GM18951 (cell line): ENCODE measurements around the gene SPIN1.

Experiments
- POLR2A ChIP-seq: IDR thresholded peaks from 4 replicates; pipeline ENCODE4 v1.6.1; 2011; ENCODE audit warnings: mild to moderate bottlenecking; ENCODE audit not compliant: insufficient read length, insufficient read depth; ENCODE audit errors: extremely low read depth
- in situ Hi-C: fragments of 300-500 bp; cut with MboI; formaldehyde crosslinking; loops from one replicate; pipeline ENCODE4 v1.12.0; 2022; ENCODE audit warnings: low sequenced_read_pairs, mixed read lengths, inconsistent platforms; ENCODE audit not compliant: unreplicated experiment

SPIN1 gene

DNA sequence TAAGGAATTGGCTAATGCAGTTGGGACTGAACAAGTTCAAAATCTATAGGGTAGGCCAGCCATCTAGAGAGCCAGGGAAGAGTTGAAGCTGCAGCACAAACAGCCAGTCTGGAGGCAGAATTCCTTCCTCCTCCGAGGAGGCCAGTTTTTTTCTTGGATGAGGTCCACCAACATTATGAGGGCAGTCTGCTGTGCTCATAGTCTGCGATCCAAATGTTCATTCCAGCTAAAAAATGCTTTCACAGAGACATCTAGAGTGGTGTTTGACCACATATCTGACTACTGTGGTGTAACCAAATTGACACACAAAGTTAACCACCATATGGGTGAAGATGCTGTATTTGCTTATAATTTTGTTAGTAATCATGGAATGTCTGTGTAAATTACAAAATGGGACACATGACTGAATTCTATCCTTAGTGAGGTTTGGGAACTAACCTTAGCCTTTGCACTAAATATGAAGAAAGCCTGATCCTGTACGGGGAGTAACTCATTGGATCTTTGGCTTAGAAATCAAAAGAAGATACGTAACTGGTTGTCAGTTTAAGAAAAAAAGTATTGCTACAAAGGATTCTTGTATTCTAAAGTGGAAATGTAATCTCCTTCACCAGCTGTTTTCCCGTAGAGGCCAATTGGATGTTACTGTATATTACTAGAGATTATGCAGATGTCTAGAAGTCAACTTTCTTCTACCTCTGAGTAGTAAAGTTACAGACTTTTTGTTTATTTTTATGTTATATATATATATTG is 70.6 kb downstream of the SPIN1 start:
- in situ Hi-C loops = no loop called here
- TF ChIP-seq POLR2A = no peak

GRCh38 chr9:88460587-88461332 is 72.5 kb downstream of the SPIN1 start:
- in situ Hi-C loops = no loop called here
- no peak for TF ChIP-seq POLR2A

DNA sequence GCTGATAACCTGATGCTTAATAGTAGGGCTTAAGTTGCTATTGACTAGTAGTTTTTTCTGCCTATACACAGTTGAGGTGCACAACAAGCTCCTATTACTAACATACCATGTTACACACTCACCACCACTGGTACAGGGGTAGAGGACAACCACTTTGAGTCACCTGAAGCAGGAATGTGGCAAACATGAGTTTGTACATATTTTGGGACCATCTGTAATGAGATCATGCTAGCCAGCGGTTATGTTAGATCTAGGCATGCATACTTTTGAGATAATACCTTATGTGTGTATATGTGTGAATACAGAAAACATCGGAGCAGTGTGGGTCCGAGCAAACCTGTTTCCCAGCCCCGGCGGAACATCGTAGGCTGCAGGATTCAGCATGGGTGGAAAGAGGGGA is 73.9 kb downstream of the SPIN1 start:
- TF ChIP-seq POLR2A = no peak
- in situ Hi-C loops = no loop called here

DNA sequence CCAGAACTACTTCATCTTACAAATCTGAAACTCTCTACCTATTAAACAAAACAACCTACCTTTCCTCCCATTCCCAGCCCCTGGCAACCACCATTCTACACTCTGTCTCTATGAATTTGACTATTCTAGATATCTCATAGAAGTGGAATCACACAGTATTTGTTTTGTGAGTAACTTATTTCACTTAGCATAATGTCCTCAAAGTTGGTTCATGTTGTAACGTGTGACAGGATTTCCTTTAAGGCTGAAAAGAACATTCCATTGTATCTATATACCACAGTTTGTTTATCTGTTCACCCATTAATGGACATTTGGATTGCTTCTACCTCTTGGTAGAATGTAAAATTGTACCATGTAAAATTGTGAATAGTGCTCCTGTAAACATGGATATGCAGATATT is 76.6 kb downstream of the SPIN1 start:
- in situ Hi-C loops = no loop called here
- no peak for TF ChIP-seq POLR2A

DNA sequence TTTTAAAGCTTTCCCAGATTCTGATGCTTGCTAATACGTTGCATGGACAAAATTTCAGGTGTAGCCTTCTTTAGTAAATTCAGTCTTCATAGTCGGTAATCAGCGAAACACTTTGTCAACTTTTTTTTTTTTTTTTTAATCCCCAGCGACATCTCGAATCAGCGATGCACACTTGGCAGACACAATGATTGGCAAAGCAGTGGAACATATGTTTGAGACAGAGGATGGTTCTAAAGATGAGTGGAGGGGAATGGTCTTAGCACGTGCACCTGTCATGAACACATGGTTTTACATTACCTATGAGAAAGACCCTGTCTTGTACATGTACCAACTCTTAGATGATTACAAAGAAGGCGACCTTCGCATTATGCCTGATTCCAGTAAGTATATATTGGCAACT is 80.0 kb downstream of the SPIN1 start:
- in situ Hi-C loops = no loop called here

DNA sequence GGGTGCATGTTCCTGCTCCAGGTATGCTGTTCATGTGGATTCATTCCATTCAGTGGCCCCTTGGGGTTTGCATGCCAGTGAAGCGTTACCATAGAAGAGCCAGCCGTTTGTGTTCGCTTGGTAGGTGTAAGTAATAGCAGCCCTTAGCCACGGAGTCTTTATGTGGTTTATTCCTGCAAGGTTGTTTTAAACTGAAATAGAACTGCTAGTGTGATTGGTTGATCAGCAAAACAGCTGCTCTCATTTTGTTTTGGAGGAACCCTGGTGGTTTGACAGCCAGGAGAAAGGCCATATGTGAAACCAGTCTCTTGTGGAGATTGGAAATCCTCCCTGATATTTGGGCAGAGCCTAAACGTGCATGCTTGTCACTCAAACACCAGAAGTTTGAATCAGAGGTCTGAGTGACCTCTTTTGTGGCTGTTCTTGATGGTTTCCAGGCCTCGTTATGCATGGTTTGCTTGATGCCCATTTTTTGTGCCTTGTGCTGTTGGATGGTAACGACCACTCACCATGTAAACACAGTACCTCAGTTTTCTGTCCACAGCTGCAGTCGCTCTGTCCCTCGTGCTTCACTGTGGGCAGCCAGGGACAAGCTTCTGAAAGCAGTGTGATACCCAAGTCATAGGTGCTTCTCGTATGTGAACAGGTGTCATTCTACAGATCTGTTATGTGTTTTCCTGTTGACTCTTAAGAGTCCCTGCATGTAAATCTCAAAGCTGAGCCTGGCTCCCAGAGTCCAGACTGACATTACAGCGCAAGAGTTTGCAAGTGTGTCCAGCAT is 88.4 kb downstream of the SPIN1 start:
- in situ Hi-C loops = no loop called here
- no peak for TF ChIP-seq POLR2A

More for the DNA sequence above, 80.0 kb downstream of the SPIN1 start:
- no peak for TF ChIP-seq POLR2A

- no peak for TF ChIP-seq POLR2A
- in situ Hi-C loops = no loop called here
These were observed 89.1 kb downstream of the SPIN1 start for GRCh38 chr9:88477300-88477751.

DNA sequence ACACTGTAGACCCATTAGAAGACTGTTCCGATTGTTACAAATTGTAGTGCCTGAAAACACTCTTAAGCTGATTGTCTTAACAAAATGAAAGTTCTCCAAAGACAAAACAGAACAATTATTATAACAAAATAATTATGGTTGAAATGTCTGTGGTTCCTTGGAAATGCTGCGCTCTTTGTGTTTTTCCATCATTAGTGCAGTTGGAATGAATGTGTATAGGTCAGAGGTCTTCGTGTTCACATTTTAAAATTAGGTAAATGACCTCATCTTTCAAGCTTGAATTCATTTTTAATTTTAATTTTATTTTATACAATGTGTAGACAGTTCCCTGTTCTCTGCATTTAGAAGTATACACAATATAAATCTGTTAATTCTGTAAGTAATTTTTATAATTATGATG is 90.0 kb downstream of the SPIN1 start:
- TF ChIP-seq POLR2A = no peak
- in situ Hi-C loops = no loop called here

DNA sequence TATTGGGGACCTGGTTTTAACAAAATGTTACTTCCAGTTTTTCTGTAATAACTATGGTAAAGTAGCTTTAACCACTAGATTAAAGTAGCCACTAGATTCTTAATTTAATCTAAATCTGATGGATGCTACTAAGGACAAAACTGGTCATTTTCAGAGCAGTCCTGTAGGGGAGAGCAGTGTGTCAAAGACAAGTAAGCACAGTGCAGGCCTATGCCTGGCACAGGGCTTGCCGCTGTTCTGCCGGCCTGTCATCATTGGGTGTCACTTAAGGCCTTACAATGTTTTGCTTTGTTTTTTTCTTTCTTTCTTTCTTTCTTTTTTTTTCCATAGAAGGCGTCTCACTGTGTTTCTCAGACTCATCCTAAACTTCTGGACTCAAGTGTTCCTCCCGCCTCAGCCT is 93.7 kb downstream of the SPIN1 start:
- in situ Hi-C loops = no loop called here

DNA sequence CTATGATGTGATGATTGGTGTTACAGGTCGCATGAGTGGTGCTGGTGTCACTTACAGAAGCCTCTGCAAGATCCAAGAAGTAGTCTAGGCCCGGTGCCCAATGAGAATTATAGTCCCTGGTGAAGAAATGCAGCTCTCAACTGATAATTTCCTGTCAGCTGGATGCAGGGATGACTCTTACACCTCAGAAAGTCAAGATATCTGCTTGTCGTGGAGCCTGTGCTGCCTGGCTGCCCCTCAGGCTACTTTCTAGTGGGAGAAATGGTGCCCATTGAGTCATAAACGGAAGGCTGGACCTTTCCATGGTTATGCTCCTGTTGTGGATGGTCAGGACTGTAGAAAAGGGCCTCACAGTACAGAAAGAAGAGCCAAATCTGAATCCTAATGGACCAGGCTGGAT is 99.9 kb downstream of the SPIN1 start:
- in situ Hi-C loops = no loop called here
- TF ChIP-seq POLR2A = no peak

More for the DNA sequence above, 93.7 kb downstream of the SPIN1 start:
- TF ChIP-seq POLR2A = no peak

DNA sequence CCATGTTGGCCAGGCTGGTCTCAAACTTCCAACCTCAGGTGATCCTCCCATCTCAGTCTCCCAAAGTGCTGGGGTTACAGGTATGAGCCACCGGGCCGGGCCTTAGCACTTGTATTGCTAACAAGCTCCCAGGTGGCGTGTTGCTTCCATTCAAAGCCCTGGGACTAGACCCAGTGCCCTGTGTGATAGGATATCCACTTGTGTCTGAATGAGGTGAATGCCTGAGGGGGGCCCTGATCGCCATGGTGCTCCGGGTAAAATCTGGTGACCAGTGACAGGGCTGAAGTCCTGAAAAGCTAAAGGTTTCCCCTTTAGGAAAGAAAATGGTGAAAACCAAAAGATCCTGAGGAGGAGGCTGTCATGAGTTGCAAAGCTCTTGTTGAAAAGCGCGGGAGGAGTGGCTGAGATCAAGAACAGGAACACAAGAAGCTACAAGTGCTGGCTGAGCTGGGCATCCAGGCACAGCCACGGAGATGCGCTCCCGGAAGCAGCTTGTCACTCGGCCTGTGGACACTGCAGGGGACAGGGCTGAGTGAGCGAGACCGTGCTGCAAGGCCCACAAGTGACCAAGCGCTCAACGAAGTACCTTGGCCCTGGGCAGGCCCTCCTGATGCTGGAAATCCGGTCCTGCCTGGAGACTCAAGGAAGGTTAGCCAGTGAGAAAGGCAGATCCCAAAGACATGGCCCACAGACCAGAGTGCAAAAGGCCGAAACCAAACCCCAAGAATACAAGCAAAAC is 106.9 kb downstream of the SPIN1 start:
- in situ Hi-C loops = no loop called here
- no peak for TF ChIP-seq POLR2A

- in situ Hi-C loops = no loop called here
- no peak for TF ChIP-seq POLR2A
These were observed 109.0 kb downstream of the SPIN1 start for GRCh38 chr9:88497224-88497623.

DNA sequence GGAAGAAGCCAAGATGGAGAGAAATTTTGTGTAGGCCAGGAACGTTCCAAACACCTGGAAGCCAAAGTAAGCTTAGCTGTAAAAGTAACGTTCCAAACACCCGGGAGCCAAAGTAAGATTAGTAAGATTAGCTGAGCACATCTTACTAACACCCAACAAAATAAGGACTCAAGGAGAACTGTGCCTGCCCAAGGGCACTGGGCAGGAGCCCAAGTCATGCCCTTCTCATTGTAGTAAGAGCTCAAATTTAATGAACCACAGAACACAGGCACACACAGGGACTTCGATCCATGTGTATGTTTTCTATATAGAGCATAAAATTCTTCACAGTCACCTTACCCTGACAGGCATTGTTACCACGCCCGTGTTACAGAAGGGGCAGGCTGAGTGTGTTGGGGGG is 110.6 kb downstream of the SPIN1 start:
- in situ Hi-C loops = no loop called here
- no peak for TF ChIP-seq POLR2A

DNA sequence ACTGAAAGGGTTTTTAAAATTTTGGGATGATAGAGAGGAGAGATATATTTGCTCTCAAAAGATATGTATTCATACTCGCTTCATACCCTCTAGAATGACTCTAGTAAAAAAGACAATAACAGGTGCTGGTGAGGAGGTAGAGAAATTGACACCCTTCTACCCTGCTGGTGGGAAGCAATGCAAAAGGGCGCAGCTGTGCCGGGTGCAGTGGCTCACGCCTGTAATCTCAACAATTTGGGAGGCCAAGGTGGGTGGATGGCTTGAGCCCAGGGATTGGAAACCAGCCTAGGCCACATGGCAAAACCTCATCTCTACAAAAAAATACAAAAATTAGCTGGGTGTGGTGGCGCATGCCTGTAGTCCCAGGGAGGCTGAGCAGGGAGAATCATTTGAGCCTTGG is 112.8 kb downstream of the SPIN1 start:
- in situ Hi-C loops = no loop called here
- TF ChIP-seq POLR2A = no peak
